ENCODE results near the gene FAM53B. TPM values are rescaled to one million over a fixed set of nuclear protein-coding genes. Genes with fewer than 3 reads are reported as not detected.

The FAM53B gene
- total and polyA plus RNA-seq, 8 donors = 12.8 to 34.6 (median 23.0) TPM

DNA sequence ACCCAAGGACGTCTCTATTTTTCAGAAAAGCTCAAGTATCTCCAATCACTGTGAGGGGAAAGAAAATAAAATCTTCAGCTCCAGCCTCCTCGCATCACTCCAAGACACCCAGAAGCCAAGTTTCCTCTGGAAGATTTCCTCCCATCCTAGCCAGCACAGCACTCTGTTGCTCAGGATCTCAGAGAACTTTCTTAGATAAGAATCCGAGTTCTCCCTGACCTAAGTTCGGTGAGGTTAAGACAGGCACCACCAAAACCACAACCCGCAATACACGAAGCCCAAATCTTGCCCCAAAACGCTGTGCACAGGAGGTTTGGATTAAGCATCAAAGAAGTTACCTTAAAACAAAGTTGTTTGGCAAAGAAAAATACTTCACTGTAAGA, 4.2 kb downstream of the FAM53B start:
- H3K4me1 ChIP-seq = peaks cover 67 to 84% of the 10 kb centered on the region in 2 donors
- H3K4me3 ChIP-seq = no peak overlapping the region
- H3K27me3 ChIP-seq = no peaks in the 10 kb centered on the region
- no peaks in the 10 kb centered on the region for H3K9me3 ChIP-seq
- peak overlapping the region; percentile 72 to 93 for H3K27ac ChIP-seq
- H3K36me3 ChIP-seq = no peaks in the 10 kb centered on the region
- ATAC-seq (no peak), DNase-seq (no peak)
- intact Hi-C loops (cut with DNase I) = loop anchor here in 1 of 2 donors (5.0 kb wide), 2 partner anchors 108 to 208 kb away; no protein-coding TSS in a partner anchor
- TF ChIP-seq, protein P1, sequence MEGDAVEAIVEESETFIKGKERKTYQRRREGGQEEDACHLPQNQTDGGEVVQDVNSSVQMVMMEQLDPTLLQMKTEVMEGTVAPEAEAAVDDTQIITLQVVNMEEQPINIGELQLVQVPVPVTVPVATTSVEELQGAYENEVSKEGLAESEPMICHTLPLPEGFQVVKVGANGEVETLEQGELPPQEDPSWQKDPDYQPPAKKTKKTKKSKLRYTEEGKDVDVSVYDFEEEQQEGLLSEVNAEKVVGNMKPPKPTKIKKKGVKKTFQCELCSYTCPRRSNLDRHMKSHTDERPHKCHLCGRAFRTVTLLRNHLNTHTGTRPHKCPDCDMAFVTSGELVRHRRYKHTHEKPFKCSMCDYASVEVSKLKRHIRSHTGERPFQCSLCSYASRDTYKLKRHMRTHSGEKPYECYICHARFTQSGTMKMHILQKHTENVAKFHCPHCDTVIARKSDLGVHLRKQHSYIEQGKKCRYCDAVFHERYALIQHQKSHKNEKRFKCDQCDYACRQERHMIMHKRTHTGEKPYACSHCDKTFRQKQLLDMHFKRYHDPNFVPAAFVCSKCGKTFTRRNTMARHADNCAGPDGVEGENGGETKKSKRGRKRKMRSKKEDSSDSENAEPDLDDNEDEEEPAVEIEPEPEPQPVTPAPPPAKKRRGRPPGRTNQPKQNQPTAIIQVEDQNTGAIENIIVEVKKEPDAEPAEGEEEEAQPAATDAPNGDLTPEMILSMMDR (IDR thresholded peaks at IDR 0.05) = no peak

DNA sequence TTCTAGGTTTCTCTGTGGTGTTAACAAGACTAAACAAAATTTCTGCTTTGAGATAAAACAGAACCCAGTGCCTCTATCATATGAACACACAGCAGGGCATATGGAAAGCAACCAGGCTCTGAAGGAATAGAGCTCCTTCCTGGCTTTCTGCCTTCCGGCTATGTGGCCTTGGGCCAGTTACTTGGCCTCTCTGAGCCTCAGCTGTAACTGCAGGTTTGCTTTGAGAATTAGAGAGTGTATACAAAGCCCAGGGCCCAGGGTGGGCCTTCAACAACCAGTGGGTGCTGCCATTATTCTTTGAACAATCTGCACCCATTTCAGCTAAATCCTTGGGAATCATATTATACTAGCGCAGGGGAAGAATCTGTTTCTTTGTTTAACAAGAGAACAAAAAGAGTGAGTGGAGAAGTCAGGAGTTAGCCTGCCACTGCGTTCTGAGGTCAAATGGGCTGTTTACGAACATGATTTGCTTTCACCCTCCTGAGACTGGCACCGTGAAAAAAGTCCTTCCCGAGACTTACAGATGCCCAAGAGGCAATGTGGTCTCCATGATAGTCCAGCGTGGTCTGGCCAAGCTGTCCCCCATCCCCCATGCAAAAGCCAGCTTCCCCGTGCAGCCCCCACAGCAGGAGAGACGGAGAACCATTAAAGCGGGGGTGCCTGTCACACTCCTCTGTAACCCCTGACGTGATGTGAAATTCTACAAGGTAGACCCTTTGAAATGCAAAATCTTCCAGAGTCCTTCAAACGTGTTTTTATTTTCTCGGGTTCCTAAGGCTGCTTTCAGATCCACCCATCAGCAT, 4.9 kb downstream of the FAM53B start:
- no peaks in the 10 kb centered on the region for H3K9me3 ChIP-seq
- H3K36me3 ChIP-seq = no peaks in the 10 kb centered on the region
- H3K4me3 ChIP-seq = no peak overlapping the region
- H3K27me3 ChIP-seq = no peaks in the 10 kb centered on the region
- H3K27ac ChIP-seq = peak overlapping the region; percentile 16 to 72
- peaks cover 67 to 85% of the 10 kb centered on the region in 2 donors for H3K4me1 ChIP-seq
- DNase-seq (no peak), ATAC-seq (no peak)
- intact Hi-C loops (cut with DNase I) = no loop called here
- TF ChIP-seq, protein P1 (IDR thresholded peaks at IDR 0.05) = no peak

DNA sequence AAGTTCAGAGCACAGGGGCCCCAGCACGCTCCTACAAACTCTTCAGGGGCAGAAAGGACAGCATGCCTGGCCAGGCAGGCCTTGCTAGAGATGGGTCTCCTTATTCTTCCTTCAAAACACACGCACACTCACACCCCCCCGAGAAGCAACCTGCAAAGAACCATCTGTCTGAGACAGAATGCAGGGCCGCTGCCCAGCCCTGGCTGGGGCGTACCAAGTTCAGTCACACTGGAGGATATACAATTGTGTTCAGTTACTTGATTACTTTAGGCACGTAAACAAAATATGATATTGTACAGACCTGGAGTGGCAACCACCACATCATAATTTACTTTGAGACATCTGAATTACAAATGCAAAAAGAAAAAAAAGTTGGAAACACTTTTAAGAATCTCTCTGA, 5.7 kb downstream of the FAM53B start:
- peak overlapping the region in 1 of 2 donors; percentile 16 for H3K27ac ChIP-seq
- DNase-seq (no peak), ATAC-seq (no peak)
- TF ChIP-seq, protein P1 (IDR thresholded peaks at IDR 0.05) = no peak
- no peaks in the 10 kb centered on the region for H3K27me3 ChIP-seq
- H3K4me1 ChIP-seq = peaks cover 72 to 94% of the 10 kb centered on the region in 2 donors
- H3K4me3 ChIP-seq = no peak overlapping the region
- intact Hi-C loops (cut with DNase I) = no loop called here
- no peaks in the 10 kb centered on the region for H3K36me3 ChIP-seq
- no peaks in the 10 kb centered on the region for H3K9me3 ChIP-seq

DNA sequence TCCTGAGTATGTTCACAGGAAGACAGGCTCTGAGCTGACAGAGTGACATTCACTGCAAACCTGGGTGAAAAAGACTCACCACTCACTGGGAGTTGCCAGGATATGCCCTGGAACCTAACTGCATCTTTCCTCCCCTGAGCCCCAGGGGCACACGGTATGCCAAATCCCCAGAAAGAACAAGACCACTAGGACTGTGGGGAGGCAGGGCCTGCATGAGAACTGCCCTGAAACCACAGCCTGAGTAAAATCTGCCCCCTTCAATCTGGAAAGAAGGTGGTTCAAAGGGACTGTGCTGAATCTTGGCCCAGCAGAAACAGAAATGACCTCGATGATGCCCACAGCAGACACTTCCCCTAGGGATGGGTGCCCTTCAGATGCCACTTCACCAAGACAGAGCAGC, 6.5 kb downstream of the FAM53B start:
- Histone ChIP-seq H3K27ac (peak overlapping the region in 1 of 2 donors; percentile 65), H3K4me3 (no peak overlapping the region), H3K9me3 (no peaks in the 10 kb centered on the region), H3K36me3 (no peaks in the 10 kb centered on the region), H3K27me3 (no peaks in the 10 kb centered on the region), H3K4me1 (peaks cover 79 to 99% of the 10 kb centered on the region in 2 donors)
- no peak for ATAC-seq
- no peak for DNase-seq
- intact Hi-C loops (cut with DNase I) = no loop called here
- TF ChIP-seq, protein P1 (IDR thresholded peaks at IDR 0.05) = no peak

DNA sequence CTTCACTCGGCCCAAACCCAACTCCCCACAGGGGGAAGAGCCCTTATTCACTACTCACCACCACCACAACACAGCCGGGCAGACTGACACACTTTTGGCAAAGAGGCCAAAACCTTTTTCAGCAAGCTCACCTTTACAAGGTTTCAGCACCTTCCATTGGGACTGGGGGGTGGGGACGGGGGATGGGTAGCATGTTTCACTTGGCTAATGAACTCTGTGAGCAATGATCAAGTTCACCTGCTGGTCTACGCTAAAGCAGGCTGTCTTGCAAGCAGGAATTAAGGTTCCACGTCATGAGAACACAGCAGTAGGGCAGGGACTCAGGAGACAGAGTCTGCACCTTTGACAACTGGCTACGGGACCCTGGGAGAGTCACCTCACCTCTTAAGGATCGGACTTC, 7.0 kb downstream of the FAM53B start:
- Histone ChIP-seq H3K9me3 (no peaks in the 10 kb centered on the region), H3K27ac (peak overlapping the region; percentile 61 to 65), H3K4me1 (peaks cover 77 to 98% of the 10 kb centered on the region in 2 donors), H3K27me3 (no peaks in the 10 kb centered on the region), H3K36me3 (no peaks in the 10 kb centered on the region), H3K4me3 (no peak overlapping the region)
- TF ChIP-seq, protein P1 (IDR thresholded peaks at IDR 0.05) = no peak
- intact Hi-C loops (cut with DNase I) = no loop called here
- ATAC-seq (no peak), DNase-seq (no peak)
